HEK293 (cell line): ENCODE results near the gene KRTAP4-16.

Experiments used
- CTCF ChIA-PET: fragments of 350-600 bp; formaldehyde crosslinking; extraction: SDS; loops from one replicate; lab custom pipeline; 2021; ENCODE audit warnings: antibody characterized with exemption; lab: Yijun Ruan, JAX
- POLR2A ChIA-PET: fragments of 300-600 bp; formaldehyde crosslinking; extraction: SDS; loops from one replicate; lab custom pipeline; 2020; ENCODE audit warnings: antibody characterized with exemption, inconsistent platforms; lab: Yijun Ruan, JAX
- H3K27ac ChIP-seq: fragments of 200-500 bp; sonication (Bioruptor generic); 2 replicates; pipeline ENCODE4 v1.5.1; 2014; ENCODE audit warnings: low read depth, low read length, control low read depth, inconsistent platforms; ENCODE audit errors: extremely low read depth
- H3K36me3 ChIP-seq, 2 experiments: fragments of 200-500 bp in 1 of 2; sonication (Bioruptor generic) in 1 of 2; 1 replicate in 1 of 2; 2 replicates in 1 of 2; pipeline ENCODE4 v1.5.1; 2014 to 2017; ENCODE audit warnings: inconsistent platforms in 2 of 2, low read length in 2 of 2; ENCODE audit not compliant: control insufficient read depth in 2 of 2, insufficient read depth in 1 of 2
- H3K4me1 ChIP-seq: fragments of 200-500 bp; sonication (Bioruptor generic); 2 replicates; pipeline ENCODE4 v1.5.1; 2014; ENCODE audit warnings: mild to moderate bottlenecking, low read length, inconsistent platforms; ENCODE audit not compliant: control insufficient read depth, insufficient read depth
- H3K4me3 ChIP-seq: 2 replicates; pipeline ENCODE4 v1.5.1; 2011; ENCODE audit warnings: low read depth, mild to moderate bottlenecking, control low read depth, low read length, moderate library complexity
- H3K9me3 ChIP-seq: fragments of 200-500 bp; sonication (Bioruptor generic); 2 replicates; pipeline ENCODE4 v1.5.1; 2014; ENCODE audit warnings: low read depth, low read length, inconsistent platforms; ENCODE audit not compliant: control insufficient read depth, insufficient read depth
- ATF2 ChIP-seq: fragments of 450-650 bp; formaldehyde crosslinking; IDR thresholded peaks from 2 replicates; pipeline ENCODE4 v1.5.1; 2016; ENCODE audit warnings: missing biosample characterization, missing genetic modification characterization, low read depth
- FEZF1 ChIP-seq: fragments of 450-650 bp; formaldehyde crosslinking; IDR thresholded peaks from 2 replicates; pipeline ENCODE4 v1.5.1; 2016; ENCODE audit warnings: missing biosample characterization, missing genetic modification characterization
- GLI4 ChIP-seq: fragments of 450-650 bp; formaldehyde crosslinking; IDR thresholded peaks from 2 replicates; pipeline ENCODE4 v1.5.1; 2016; ENCODE audit warnings: missing biosample characterization, missing genetic modification characterization
- HOXA7 ChIP-seq: sonication (generic); formaldehyde crosslinking; IDR thresholded peaks from 2 replicates; pipeline ENCODE4 v1.8.1; 2022; ENCODE audit warnings: missing genetic modification reagents, borderline replicate concordance
- MYNN ChIP-seq: fragments of 450-650 bp; formaldehyde crosslinking; IDR thresholded peaks from 2 replicates; pipeline ENCODE4 v1.5.1; 2016; ENCODE audit warnings: missing biosample characterization, missing genetic modification characterization, borderline replicate concordance
- PATZ1 ChIP-seq: fragments of 450-650 bp; formaldehyde crosslinking; IDR thresholded peaks from 2 replicates; pipeline ENCODE4 v1.5.1; 2016; ENCODE audit warnings: missing biosample characterization, missing genetic modification characterization
- ZBTB48 ChIP-seq: fragments of 450-650 bp; formaldehyde crosslinking; IDR thresholded peaks from 2 replicates; pipeline ENCODE4 v1.5.1; 2016; ENCODE audit warnings: missing biosample characterization, missing genetic modification characterization
- ZFP3 ChIP-seq: fragments of 450-650 bp; formaldehyde crosslinking; IDR thresholded peaks from 2 replicates; pipeline ENCODE4 v1.5.1; 2016; ENCODE audit warnings: low read depth, missing biosample characterization, missing genetic modification characterization
- ZIC2 ChIP-seq: fragments of 450-650 bp; formaldehyde crosslinking; IDR thresholded peaks from 2 replicates; pipeline ENCODE4 v1.5.1; 2016; ENCODE audit warnings: missing biosample characterization, missing genetic modification characterization
- ZNF140 ChIP-seq: fragments of 450-650 bp; formaldehyde crosslinking; IDR thresholded peaks from 2 replicates; pipeline ENCODE4 v1.5.1; 2016; ENCODE audit warnings: missing biosample characterization, missing genetic modification characterization
- ZNF146 ChIP-seq: fragments of 450-650 bp; formaldehyde crosslinking; IDR thresholded peaks from 2 replicates; pipeline ENCODE4 v1.5.1; 2016; ENCODE audit warnings: missing biosample characterization, missing genetic modification characterization
- ZNF24 ChIP-seq: fragments of 450-650 bp; formaldehyde crosslinking; IDR thresholded peaks from 2 replicates; pipeline ENCODE4 v1.5.1; 2016; ENCODE audit warnings: missing biosample characterization, missing genetic modification characterization
- ZNF292 ChIP-seq: fragments of 450-650 bp; formaldehyde crosslinking; IDR thresholded peaks from 2 replicates; pipeline ENCODE4 v1.5.1; 2016; ENCODE audit warnings: low read depth, missing biosample characterization, missing genetic modification characterization, borderline replicate concordance
- ZNF311 ChIP-seq: fragments of 450-650 bp; formaldehyde crosslinking; IDR thresholded peaks from 2 replicates; pipeline ENCODE4 v1.5.1; 2017; ENCODE audit warnings: missing biosample characterization, missing genetic modification characterization, borderline replicate concordance
- ZNF362 ChIP-seq: fragments of 450-650 bp; formaldehyde crosslinking; IDR thresholded peaks from 2 replicates; pipeline ENCODE4 v1.5.1; 2016; ENCODE audit warnings: missing biosample characterization, missing genetic modification characterization
- ZNF621 ChIP-seq: fragments of 450-650 bp; formaldehyde crosslinking; IDR thresholded peaks from 2 replicates; pipeline ENCODE4 v1.5.1; 2017; ENCODE audit warnings: missing biosample characterization, missing genetic modification characterization
- ZNF747 ChIP-seq: fragments of 450-650 bp; formaldehyde crosslinking; IDR thresholded peaks from 2 replicates; pipeline ENCODE4 v1.5.1; 2016; ENCODE audit warnings: missing biosample characterization, missing genetic modification characterization

Gene KRTAP4-16

GRCh38 chr17:41052566-41052965, 49.4 kb downstream of the KRTAP4-16 start:
- no peak for TF ChIP-seq ZNF140 (tag by site-specific recombination)
- no peak for TF ChIP-seq PATZ1 (tag by site-specific recombination)
- no peak for TF ChIP-seq ZNF747 (tag by site-specific recombination)
- no peak for TF ChIP-seq ZNF24 (tag by site-specific recombination)
- TF ChIP-seq ZNF362 (tag by site-specific recombination), result no peak
- TF ChIP-seq GLI4 (tag by site-specific recombination), result no peak
- TF ChIP-seq ZNF292, result no peak
- TF ChIP-seq ZBTB48, result no peak
- TF ChIP-seq FEZF1 (tag by site-specific recombination), result no peak
- TF ChIP-seq ZFP3 (tag by site-specific recombination), result no peak
- no peak for TF ChIP-seq ZNF621 (tag by site-specific recombination)
- no peak for TF ChIP-seq HOXA7 (CRISPR knock-in tag)
- no peak for TF ChIP-seq ZNF146 (tag by site-specific recombination)
- no peak for TF ChIP-seq MYNN (tag by site-specific recombination)
- TF ChIP-seq ZNF311 (tag by site-specific recombination), result no peak
- TF ChIP-seq ATF2 (tag by site-specific recombination), result no peak
- TF ChIP-seq ZIC2 (tag by site-specific recombination), result no peak
- H3K4me1 ChIP-seq, result no peaks in the 10 kb centered on the region
- no peaks in the 10 kb centered on the region for H3K9me3 ChIP-seq
- no peak overlapping the region for H3K27ac ChIP-seq
- CTCF ChIA-PET, result interaction anchor here (0.7 kb wide), 1 partner anchor 597 kb away, joined by 3 read pairs; no protein-coding TSS in a partner anchor
- no peak overlapping the region for H3K4me3 ChIP-seq
- H3K36me3 ChIP-seq, result no peaks in the 10 kb centered on the region
- POLR2A ChIA-PET, result no interaction called here
